ENCODE results near the gene ENSA.
"Not testable (repeated sequence)": the region's sequence is repeated elsewhere in the genome, so short reads cannot be mapped to it uniquely, and the experiment has no call there.

Gene ENSA, protein sequence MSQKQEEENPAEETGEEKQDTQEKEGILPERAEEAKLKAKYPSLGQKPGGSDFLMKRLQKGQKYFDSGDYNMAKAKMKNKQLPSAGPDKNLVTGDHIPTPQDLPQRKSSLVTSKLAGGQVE

DNA sequence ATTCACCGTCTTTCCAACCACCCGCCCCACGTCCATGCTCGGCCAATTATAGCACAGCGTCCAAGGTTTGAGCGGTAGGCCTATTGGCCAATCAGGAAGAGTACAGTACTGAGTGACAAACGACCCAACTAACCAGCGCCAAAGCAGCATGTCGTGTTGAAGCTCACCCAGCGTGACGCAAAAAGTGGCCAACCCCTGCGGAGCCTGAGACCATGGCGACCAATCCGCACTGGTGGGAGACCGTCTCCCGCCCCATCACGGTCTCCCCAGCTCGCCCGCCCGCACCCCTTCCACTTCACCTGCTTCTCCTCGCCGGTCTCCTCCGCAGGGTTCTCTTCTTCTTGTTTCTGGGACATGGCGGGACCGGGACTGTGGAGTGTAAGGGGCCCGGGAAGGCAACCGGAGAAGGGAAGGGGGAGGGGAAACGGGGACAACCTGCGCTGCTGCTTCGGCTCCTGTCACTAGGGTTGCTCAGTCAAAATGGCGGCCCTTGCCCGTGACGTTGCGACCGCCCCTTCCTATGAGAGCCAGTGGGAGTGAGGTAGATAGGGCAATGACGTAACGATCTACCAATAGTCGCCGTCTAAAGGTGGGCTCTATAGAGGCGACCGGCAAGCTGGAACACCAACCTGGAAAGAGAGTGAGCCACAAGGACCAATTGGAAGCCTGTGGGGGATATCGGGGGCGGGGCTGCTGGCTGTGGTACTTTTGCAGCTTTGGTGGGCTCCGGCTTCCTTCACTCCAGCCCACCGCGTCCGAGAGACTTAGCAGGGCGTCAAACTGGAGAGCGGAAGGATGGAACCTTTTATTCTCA, at the start of gene ENSA:
Gene ENSA (minus strand): TSS at position 498 of the 814 bp plus-strand sequence. CDS start 142 bp downstream, at position 356.
- peak; percentile 92 for DNase-seq

DNA sequence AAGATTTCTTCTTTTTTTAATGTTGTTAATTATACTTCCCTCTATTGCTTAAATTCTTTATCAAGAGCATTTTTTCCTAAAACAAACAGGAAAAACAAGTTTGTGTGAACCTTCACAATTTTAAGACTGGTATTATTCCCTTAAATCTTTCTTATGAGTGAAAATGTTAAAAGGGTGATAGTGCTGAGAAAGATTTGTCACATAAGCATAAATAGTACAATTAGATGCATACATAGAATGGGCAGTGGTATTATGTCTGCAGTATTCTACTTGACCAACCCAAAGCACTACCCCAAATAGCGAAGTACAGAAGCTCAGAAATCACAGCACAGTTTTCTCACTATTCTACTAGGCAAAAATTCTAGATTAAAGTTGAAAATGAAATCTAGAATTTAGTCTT, 49.6 kb upstream of the ENSA start:
- DNase-seq: no peak

DNA sequence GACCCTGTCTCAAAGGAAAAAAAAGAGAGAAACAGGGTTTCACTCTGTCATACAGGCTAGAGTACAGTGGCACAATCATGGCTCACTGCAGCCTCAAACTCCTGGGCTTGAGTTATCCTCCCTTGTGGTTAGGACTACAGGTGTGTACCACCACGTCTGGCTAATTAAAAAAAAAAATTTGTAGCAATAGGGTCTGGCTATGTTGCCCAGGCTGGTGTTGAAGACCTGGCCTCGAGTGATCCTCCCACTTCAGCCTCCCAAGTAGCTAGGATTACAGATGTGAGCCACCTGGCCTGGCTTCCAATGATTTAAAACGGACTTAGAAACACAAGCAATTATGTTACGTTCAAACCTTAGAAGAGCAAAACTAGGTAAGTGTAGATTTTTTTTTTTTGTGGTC, 45.5 kb upstream of the ENSA start:
- no peak for DNase-seq

DNA sequence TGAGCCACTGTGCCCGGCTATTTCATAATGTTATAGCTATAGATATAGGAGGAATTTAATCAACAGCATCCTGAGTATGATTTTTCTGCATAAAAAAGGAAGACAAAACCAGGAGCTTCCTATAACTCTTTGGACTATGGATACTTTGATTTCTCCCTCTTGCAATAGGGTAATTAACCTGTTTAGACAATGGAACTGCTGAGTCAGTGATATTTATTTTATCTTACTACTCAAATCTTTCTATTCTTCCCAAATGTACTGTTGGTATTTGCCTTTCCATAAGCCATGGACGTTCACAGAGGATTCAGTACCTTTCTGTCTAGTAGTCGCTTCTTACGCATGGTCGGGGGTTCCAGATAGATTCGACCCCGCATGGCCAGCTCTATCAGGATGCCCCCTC, 33.9 kb upstream of the ENSA start:
- no peak for DNase-seq

DNA sequence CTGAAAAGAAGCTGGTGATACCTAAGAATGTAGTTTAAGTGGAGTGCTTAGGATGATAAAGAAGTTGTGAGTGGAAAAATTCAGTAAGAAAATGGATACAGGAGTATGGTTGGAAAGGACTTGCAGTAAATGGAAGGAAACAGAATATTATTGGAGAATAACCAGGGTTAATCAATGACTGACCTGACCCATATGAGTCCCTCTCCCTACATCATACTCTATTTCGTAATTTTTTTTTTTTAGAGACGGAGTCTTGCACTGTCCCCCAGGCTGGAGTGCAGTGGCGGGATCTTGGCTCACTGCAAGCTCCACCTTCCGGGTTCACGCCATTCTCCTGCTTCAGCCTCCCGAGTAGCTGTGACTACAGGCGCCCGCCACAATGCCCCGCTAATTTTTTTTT, 33.4 kb upstream of the ENSA start:
- no peak for DNase-seq

DNA sequence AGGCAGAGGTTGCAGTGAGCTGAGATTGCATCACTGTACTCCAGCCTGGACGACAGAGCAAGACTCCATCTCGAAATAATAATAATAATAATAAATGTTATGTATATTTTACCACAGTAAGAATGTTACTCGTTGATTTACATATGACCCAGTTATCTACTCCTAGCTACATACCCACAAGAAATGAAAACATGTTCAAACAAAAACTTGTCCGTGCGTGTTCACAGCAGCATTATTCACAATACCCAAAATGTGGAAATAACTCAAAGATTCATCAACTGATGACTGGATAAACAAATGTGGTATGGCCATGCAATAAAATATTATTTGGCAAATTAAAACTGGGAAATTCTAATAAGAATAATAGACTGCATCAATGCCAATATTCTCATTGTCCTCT, 31.7 kb upstream of the ENSA start:
- no peak for DNase-seq

DNA sequence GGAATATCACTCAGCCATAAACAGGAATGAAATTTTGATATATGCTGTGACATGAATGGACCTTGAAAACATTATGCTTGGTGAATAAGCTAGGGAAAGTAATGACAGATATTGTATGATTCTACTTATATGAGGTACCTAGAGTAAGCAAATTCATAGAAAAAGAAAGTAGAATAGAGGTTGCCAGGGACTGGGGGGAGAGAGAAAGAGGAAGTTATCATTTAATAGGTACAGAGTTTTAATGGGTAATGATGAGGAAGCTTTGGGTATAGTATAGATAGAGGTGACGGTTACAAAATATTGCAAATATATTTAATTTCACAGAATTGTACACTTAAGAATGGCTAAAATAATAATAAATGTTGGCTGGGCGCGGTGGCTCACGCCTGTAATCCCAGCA, 31.2 kb upstream of the ENSA start:
- no peak for DNase-seq

DNA sequence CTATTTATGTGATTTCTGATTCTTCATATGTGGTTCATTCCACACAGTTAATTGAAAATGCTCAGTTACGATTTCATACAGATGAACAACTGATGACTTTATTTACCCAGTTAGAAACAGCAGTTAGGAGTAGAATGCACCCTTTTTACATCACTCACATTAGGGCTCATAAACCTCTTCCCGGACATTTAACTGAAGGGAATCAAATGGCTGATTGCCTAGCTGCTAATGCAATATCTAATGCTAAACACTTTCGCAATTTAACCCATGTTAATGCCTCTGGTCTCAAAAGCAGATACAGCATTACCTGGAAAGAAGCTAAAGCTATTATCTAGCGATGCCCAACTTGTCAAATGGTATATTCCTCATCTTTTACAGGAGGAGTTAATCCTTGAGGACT, 27.7 kb upstream of the ENSA start:
- not testable (repeated sequence) for DNase-seq

DNA sequence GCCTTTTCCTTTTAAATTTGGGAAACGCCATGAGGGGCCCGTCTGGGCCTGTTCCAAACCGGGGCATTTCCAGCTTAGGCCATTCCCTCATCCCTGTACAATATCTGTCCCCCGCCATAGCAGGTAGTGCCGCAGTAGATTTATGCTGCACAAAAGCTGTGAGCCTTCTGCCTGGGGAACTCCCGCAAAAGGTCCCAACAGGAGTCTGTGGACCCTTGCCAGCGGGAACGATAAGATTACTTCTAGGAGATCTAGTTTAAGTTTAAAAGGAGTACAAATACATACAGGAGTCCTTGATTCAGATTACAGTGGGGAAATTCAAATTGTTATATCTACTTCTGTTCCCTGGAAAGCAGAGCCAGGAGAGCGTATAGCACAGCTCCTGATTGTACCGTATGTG, 25.2 kb upstream of the ENSA start:
- DNase-seq: not testable (repeated sequence)

DNA sequence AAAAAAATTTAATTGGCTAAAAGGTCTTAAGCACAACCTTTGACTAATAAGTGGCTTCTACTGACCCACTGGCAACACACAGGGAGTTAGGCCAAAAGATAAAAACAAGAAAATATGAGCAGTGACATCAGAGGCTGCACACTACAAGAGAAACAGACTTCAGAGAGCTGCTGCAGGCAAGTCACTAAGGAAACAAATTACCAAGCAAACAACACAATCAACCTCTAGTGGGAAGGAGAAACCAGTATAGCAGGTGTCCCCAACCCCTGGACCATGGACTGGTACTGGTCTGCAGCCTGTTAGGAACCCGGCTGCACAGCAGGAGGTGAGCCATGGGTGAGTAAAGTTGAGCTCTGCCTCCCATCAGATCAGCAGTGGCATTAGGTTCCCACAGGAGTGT, 20.8 kb upstream of the ENSA start:
- peak; percentile 4 for DNase-seq

DNA sequence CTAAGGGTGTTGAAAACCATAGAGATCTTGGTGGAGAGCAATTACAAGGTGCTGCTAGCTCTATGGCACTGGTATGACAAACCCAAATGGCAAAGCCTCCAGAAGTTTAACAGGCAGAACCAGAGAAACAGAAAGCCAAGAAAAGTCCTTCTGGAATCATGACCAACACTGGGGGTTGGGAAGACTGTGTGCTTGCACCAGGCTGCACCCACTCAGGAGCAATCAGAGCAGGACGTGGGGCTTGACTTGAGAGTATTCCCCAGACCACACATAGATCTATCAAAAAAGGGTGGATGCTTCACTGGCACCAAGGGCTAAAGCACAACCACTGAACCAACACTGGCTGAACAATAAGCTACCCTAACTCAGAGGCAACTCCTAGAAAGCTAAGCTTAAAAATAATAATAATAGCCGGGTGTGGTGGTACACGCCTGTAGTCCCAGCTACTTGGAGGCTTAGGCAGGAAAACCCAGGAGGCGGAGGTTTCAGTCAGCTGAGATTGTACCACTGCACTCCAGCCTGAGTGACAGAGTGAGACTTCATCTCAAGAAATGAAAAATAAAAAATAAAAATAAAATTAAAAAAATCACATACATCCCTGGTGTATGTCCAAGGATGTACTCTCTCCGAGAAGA, 20.1 kb upstream of the ENSA start:
- DNase-seq: no peak

DNA sequence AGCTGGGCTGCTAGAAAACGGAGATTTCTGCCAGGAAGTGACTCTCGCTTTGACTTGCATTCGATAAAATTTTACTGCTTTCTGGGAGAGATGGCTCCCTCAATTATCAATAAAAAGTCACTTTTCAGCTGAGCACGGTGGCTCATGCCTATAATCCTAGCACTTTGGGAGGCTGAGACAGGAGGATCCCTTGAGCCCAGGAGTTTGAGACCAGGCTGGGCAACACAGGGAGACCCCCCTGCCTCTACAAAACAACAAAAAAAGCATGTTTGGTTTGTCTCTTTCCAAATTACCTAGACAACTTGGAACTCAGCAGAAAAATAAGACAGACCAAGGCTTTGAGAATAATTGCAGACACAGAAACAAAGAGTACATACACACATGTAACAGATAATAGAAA, 12.9 kb upstream of the ENSA start:
- DNase-seq: no peak

DNA sequence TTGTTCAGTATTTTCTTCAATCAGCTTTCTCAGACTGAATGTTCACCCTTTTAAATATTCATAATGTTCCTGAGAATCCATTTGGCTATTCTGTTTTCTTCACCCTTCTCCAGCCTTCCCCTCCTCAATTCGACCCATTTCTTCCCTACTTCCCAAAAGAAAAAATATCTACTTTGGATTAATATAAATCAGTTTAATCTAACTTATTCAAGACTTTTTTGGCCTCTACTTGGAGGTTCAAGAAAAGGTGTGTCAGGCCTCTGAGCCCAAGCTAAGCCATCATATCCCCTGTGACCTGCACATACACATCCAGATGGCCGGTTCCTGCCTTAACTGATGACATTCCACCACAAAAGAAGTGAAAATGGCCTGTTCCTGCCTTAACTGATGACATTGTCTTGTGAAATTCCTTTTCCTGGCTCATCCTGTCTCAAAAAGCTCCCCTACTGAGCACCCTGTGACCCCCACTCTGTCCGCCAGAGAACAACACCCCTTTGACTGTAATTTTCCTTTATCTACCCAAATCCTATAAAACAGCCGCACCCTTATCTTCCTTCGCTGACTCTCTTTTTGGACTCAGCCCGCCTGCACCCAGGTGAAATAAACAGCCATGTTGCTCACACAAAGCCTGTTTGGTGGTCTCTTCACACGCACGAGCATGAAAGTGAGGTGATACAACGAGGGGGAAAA, 11.9 kb upstream of the ENSA start:
- DNase-seq: not testable (repeated sequence)

DNA sequence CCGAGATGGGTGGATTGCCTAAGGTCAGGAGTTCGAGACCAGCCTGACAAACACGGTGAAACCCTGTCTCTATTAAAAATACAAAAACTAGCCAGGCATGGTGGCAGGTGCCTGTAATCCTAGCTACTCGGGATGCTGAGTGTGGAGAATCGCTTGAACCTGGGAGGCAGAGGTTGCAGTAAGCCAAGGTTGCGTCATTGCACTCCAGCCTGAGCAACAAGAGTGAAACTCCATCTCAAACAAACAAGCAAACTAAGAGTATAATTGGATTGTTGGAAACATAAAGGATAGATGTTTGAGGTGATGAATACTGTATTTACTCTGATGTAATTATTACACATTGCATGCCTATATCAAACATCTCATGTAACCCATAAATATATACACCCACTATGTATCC, 9.0 kb upstream of the ENSA start:
- not testable (repeated sequence) for DNase-seq

DNA sequence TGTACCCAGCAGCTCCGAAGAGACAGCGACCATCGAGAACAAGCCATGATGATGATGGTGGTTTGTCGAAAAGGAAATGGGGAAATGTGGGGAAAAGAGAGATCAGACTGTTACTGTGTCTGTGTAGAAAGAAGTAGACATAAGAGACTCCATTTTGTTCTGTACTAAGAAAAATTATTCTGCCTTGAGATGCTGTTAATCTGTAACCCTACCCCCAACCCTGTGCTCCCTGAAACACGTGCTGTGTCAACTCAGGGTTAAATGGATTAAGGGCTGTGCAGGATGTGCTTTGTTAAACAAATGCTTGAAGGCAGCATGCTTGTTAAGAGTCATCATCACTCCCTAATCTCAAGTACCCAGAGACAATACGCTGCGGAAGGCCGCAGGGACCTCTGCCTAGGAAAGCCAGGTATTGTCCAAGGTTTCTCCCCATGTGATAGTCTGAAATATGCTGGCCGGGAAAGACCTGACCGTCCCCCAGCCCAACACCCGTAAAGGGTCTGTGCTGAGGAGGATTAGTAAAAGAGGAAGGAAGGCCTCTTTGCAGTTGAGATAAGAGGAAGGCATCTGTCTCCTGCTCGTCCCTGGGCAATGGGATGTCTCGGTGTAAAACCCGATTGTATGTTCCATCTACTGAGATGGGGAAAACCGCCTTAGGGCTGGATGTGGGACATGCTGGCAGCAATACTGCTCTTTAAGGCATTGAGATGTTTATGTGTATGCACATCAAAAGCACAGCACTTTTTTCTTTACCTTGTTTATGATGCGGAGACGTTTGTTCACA, 5.6 kb upstream of the ENSA start:
- not testable (repeated sequence) for DNase-seq

DNA sequence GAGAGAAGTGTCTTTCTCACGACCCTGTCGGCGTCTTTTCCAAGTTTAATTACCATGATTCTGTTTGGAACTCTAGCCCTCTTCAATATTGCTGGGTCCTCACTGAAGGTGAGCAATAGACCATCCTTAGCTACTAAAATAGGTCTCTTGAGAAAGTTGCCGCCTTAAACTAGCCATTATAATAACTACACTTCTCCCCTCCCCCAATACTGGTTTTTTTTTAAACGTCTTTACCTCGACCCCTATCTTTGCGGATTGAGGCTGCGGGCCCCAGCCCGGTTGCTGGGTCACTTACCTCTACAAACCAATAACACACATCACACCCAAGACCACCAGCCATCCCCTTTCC, 672 bp downstream of the ENSA start:
- no peak for DNase-seq

DNA sequence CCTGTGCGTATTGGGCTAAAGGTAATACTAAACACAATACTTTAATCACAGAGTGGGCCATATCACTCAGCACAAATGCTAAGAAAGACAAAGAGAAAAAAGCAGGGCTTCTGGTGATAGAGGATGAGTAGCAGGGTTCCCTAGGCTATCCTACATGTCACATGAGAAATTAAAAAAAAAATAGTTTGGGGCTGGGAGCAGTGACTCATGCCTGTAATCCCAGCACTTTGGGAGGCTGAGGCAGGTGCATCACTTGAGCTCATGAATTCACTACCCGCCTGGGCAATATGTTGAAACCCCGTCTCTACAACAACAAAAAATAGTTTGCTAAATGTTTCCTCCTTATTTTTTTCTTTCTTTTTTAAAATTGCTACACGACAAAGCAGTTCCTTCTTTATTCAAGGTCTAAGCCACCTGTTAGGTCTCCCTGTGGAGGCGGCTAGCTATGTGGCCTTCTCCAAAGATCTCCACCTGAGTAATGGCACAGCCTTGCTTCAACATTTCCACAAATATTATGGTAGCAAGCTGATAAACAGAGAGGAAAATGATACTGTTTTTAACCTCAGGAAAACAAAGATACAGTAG, 1.5 kb downstream of the ENSA start:
- DNase-seq: no peak

DNA sequence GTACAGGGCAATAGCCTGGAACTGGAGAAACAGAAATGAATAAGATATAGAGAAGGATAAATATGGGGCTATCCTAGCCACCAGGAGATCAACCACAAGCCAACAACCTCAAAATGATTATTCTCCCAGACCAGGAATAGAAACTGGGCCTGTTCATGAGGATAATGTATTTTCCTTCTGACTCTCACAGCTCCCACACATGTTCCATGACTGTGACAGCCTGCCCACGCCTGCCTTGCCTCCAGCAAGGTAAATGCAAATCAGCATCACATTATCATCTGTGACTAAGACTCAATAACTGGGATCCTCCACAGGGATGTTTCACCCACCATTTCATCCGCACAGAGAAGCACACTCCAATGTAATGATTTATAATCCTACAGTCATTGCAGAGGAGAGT, 3.3 kb downstream of the ENSA start:
- DNase-seq: no peak

DNA sequence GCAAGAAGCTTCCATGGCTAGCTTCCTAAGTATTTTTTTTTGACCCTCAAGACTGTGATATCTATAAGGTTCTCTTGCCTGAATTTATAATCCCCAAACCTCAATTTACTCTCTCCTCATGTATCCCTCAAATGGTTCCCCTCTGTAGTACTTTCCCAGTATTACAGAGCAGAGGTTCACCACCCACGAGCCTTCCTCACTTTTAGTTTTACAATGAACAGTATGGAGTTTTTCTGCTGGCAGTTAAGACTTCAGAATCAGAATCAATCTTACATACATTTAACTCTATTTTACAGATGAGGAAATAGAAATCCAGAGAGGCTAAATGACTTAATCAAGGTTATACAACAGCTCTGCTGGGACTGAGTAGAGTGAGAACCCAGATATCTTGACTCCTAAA, 4.9 kb downstream of the ENSA start:
- DNase-seq: not testable (repeated sequence)

DNA sequence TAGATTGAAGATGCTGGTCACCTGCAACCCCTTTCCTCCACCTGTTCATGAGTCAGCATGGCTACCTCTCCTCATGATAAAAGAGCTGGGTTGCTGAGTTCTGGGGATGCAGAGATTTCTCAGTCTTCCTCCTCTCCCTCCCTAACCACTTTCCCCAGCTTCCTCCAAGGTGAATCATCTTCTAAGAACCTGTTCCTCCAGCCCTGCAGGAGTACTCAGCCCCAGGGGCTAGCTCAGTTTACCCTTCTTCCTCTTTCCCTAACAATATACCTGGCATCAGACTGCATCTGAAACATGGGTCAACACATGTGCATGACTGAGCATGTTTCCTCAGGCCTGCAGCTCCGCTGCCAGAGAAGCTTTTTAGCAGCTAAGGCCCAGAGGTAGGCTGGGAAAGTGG, 5.3 kb downstream of the ENSA start:
- not testable (repeated sequence) for DNase-seq

DNA sequence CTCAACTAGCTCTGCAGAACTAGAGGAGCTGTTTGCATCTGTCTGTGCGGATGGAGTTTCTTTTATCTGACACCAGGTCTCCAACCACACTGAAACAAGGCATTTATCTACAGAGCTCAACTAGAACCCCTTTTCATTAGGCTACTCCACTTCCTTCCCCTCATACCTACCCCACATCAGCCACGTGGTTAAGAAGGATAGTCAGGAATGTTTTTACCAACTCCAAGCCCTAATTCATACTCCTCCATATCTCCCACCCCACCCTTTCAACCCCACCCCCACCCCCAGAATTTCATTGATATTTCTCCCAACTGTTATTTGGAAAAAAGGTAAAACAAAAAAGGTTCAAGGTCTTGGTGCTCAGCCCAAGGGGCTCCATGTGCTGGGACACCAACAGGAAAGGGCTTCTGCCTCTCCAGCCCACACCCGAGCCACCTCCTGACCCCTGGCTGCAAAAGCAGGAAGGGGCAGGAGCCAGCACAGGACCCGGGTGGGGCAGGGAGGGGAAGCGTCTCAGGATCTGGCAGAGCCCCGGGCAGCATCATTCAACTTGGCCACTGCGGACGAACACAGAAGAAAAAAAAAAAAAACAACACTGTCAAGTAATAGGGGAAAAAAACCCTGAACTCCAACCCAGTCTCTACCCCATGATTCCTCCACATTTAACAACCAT, 7.0 kb downstream of the ENSA start:
- DNase-seq: no peak

Measured in activated CD4-positive, alpha-beta T cell treated with anti-CD3 and anti-CD28 coated beads, Interleukin-2, amount 50 U/mL, for 1 hour (primary cell).